ENCODE data around the gene ATP2C1. TPM values are rescaled to one million over a fixed set of nuclear protein-coding genes. Genes with fewer than 3 reads are reported as not detected.

The ATP2C1 gene
- total and polyA plus RNA-seq, 2 experiments from 2014 or later = 31.5 to 99.4 TPM

- Histone ChIP-seq H3K79me2 (no peaks in the 10 kb centered on the region), H3K27me3 (no peaks in the 10 kb centered on the region), H3K4me2 (no peak overlapping the region), H3K36me3 (replicated peaks; ENCODE audit: insufficient read depth, low read depth) (peaks cover 6% of the 10 kb centered on the region), H3K9me3 (ENCODE audit: low read depth) (no peaks in the 10 kb centered on the region), H2AFZ (no peak overlapping the region), H3K4me1 (ENCODE audit: insufficient read depth) (no peaks in the 10 kb centered on the region), H3K9me2 (replicated peaks; ENCODE audit: insufficient read depth) (no peaks in the 10 kb centered on the region), H3K4me3 (no peak overlapping the region), H3K27ac (no peak overlapping the region), H4K20me1 (ENCODE audit: insufficient read depth, poor library complexity, severe bottlenecking) (no peaks in the 10 kb centered on the region)
- TF ChIP-seq EZH2 (IDR thresholded peaks at IDR 0.05; ENCODE audit: borderline replicate concordance) (no peak), EZH2phosphoT487 (IDR thresholded peaks at IDR 0.05; ENCODE audit: low read depth, severe bottlenecking, unreplicated experiment) (no peak)
- TF ChIP-seq, protein P1, sequence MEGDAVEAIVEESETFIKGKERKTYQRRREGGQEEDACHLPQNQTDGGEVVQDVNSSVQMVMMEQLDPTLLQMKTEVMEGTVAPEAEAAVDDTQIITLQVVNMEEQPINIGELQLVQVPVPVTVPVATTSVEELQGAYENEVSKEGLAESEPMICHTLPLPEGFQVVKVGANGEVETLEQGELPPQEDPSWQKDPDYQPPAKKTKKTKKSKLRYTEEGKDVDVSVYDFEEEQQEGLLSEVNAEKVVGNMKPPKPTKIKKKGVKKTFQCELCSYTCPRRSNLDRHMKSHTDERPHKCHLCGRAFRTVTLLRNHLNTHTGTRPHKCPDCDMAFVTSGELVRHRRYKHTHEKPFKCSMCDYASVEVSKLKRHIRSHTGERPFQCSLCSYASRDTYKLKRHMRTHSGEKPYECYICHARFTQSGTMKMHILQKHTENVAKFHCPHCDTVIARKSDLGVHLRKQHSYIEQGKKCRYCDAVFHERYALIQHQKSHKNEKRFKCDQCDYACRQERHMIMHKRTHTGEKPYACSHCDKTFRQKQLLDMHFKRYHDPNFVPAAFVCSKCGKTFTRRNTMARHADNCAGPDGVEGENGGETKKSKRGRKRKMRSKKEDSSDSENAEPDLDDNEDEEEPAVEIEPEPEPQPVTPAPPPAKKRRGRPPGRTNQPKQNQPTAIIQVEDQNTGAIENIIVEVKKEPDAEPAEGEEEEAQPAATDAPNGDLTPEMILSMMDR (IDR thresholded peaks at IDR 0.05; ENCODE audit: poor library complexity) = no peak
- no peak for DNase-seq (ENCODE audit: low spot score)
- WGBS (ENCODE audit: low lambda C conversion rate, missing lambda C conversion rate) = 73% methylated on average over 5 of the region's 5 CpGs
Measured at GRCh38 chr3:130990282-130990681, 96.4 kb downstream of the ATP2C1 start.

DNA sequence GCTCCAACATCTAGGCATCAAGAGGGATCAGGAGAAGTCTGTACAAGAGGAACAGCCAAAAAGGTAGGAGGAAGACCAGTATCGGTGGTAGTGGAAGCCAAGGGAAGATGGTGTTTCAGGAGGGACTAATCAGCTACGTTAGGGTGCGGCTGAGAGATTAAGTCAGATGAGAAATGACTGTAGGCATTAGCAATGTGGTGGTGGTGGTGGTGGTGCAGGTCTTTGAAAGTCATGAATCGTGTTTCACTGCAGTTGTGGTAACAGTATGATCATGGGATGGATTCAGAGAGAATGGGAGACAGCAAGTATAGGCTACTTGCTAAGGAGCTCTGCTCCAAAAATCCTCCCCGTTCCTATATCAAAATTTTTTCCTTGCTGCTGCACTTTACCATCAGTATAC lies 97.2 kb downstream of the ATP2C1 start:
- no peaks in the 10 kb centered on the region for H3K79me2 ChIP-seq
- H3K27ac ChIP-seq = no peak overlapping the region
- no peak overlapping the region for H3K4me3 ChIP-seq
- no peaks in the 10 kb centered on the region for H3K27me3 ChIP-seq
- 98% methylated on average over 5 of the region's 5 CpGs for WGBS (ENCODE audit: low lambda C conversion rate, missing lambda C conversion rate)
- no peaks in the 10 kb centered on the region for H3K9me3 ChIP-seq (ENCODE audit: low read depth)
- no peaks in the 10 kb centered on the region for H3K4me1 ChIP-seq (ENCODE audit: insufficient read depth)
- H2AFZ ChIP-seq = no peak overlapping the region
- H3K36me3 ChIP-seq (replicated peaks; ENCODE audit: insufficient read depth, low read depth) = peaks cover 6% of the 10 kb centered on the region
- no peak overlapping the region for H3K4me2 ChIP-seq
- TF ChIP-seq EZH2phosphoT487 (IDR thresholded peaks at IDR 0.05; ENCODE audit: low read depth, severe bottlenecking, unreplicated experiment) (no peak), EZH2 (IDR thresholded peaks at IDR 0.05; ENCODE audit: borderline replicate concordance) (no peak)
- TF ChIP-seq, protein P1 (IDR thresholded peaks at IDR 0.05; ENCODE audit: poor library complexity) = no peak
- no peak for DNase-seq (ENCODE audit: low spot score)
- H3K9me2 ChIP-seq (replicated peaks; ENCODE audit: insufficient read depth) = no peaks in the 10 kb centered on the region
- no peaks in the 10 kb centered on the region for H4K20me1 ChIP-seq (ENCODE audit: insufficient read depth, poor library complexity, severe bottlenecking)

GRCh38 chr3:130992344-130992743 lies 98.5 kb downstream of the ATP2C1 start:
- H3K9me3 ChIP-seq (ENCODE audit: low read depth) = no peaks in the 10 kb centered on the region
- no peak overlapping the region for H3K4me2 ChIP-seq
- no peak overlapping the region for H2AFZ ChIP-seq
- H3K36me3 ChIP-seq (replicated peaks; ENCODE audit: insufficient read depth, low read depth) = peaks cover 6% of the 10 kb centered on the region
- 72% methylated on average over 3 of the region's 3 CpGs for WGBS (ENCODE audit: low lambda C conversion rate, missing lambda C conversion rate)
- DNase-seq (ENCODE audit: low spot score) = no peak
- no peaks in the 10 kb centered on the region for H3K4me1 ChIP-seq (ENCODE audit: insufficient read depth)
- H3K79me2 ChIP-seq = no peaks in the 10 kb centered on the region
- H3K9me2 ChIP-seq (replicated peaks; ENCODE audit: insufficient read depth) = no peaks in the 10 kb centered on the region
- no peak overlapping the region for H3K4me3 ChIP-seq
- no peak overlapping the region for H3K27ac ChIP-seq
- H3K27me3 ChIP-seq = no peaks in the 10 kb centered on the region
- TF ChIP-seq, protein P1 (IDR thresholded peaks at IDR 0.05; ENCODE audit: poor library complexity) = no peak
- TF ChIP-seq EZH2phosphoT487 (IDR thresholded peaks at IDR 0.05; ENCODE audit: low read depth, severe bottlenecking, unreplicated experiment) (no peak), EZH2 (IDR thresholded peaks at IDR 0.05; ENCODE audit: borderline replicate concordance) (no peak)
- H4K20me1 ChIP-seq (ENCODE audit: insufficient read depth, poor library complexity, severe bottlenecking) = no peaks in the 10 kb centered on the region

DNA sequence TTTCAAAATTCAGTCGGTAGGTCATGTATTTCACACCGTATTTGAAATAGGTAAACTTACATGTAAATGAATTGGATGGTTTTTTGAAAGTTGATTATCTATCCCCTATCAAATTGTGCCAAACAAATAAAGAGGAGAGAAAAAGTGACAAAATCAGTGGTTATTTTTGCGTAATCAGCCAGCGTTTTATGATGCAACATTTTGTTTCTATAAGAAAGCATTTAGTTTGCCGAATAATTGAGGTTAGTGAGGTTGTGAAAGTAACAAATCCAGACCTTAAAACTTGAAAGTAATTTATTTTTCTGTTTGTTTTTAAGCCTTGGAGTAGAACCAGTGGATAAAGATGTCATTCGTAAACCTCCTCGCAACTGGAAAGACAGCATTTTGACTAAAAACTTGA lies 103.4 kb downstream of the ATP2C1 start:
- Histone ChIP-seq H3K4me2 (no peak overlapping the region), H3K4me3 (no peak overlapping the region), H4K20me1 (ENCODE audit: insufficient read depth, poor library complexity, severe bottlenecking) (no peaks in the 10 kb centered on the region), H3K79me2 (no peaks in the 10 kb centered on the region), H3K36me3 (replicated peaks; ENCODE audit: insufficient read depth, low read depth) (no peaks in the 10 kb centered on the region), H2AFZ (no peak overlapping the region), H3K27ac (no peak overlapping the region), H3K9me3 (ENCODE audit: low read depth) (no peaks in the 10 kb centered on the region), H3K4me1 (ENCODE audit: insufficient read depth) (no peaks in the 10 kb centered on the region), H3K27me3 (no peaks in the 10 kb centered on the region), H3K9me2 (replicated peaks; ENCODE audit: insufficient read depth) (no peaks in the 10 kb centered on the region)
- no peak for DNase-seq (ENCODE audit: low spot score)
- 96% methylated on average over 7 of the region's 7 CpGs for WGBS (ENCODE audit: low lambda C conversion rate, missing lambda C conversion rate)
- TF ChIP-seq EZH2phosphoT487 (IDR thresholded peaks at IDR 0.05; ENCODE audit: low read depth, severe bottlenecking, unreplicated experiment) = no peak
- TF ChIP-seq, protein P1 (IDR thresholded peaks at IDR 0.05; ENCODE audit: poor library complexity) = no peak
- no peak for TF ChIP-seq EZH2 (IDR thresholded peaks at IDR 0.05; ENCODE audit: borderline replicate concordance)

Measured in hepatocyte (in vitro differentiated cells).